GM18517 (cell line): ENCODE data around the gene GNB1L.

ENCODE experiments used
- ATAC-seq: cut with Tn5 transposase; IDR thresholded peaks from one replicate; pipeline ENCODE4 v1.9.1; 2021; ENCODE audit warnings: mild to moderate bottlenecking, moderate library complexity; ENCODE audit not compliant: unreplicated experiment

The GNB1L gene

DNA sequence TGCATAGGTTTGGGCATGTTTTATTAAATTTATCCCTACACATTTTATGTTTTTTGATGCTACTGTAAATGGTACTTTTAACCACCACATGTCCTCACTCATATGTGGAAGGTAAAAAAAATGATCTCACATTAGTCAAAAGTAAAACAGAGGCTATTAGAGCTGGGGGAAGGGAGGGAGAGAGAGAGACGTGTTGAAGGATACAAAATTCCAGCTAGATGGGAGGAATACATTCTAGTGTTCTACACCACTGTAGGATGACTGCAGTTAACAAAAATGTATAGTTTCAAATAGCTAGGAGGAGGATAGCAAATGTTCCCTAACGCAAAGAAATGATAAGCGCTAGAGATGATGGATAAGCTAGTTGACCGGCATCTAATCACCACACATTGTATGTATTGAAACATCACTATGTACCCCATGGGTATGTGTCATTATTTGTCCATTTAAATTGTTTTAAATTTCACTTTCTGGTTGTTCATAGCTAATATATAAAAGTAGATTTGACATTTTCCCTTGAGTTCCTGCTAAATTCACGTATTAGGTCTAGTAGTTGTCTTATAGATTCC lies 9.9 kb upstream of the GNB1L start:
- no peak for ATAC-seq

DNA sequence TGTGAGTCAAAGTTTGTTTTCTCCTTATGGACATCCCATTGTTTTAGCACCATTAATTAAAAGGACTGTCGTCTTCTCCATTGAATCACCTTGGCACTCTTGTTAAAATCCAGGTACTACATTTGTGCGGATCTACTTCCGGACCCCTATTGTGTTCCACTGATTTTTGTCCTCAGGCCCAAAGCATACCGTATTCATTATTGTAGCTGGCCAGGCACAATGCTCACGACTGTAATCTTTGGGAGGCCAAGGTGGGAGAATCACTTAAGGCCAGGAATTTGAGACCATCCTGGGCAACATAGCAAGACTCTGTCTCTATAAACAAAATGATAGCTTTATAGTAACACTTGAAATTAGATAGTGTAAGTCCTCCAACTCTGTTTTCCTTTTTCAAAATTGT lies 8.9 kb upstream of the GNB1L start:
- ATAC-seq = no peak

DNA sequence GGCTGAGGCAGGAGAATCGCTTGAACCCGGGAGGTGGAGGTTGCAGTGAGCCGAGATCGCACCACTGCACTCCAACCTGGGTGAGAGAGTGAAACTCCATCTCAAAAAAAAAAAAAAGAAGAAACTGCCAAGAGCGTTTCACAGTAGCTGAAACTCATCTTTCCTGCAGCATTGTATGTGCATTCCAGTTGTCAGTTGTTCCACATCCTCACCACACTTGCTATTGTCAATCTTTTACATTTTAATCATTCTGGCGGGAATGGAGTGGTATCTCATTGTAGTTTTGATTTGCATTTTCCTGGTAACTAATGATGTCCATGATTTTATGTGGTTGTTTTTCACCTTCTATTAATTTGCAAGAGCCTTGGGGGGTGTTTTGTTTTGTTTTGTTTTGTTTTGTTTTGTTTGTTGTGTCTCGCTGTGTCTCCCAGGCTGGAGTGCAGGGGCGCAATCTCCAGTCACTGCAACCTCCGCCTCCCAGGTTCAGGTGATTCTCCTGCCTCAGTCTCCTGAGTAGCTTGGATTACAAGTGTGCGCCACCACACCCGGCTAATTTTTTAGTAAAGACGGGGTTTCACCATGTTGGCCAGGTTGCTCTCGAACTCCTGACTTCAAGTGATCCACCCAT lies 8.1 kb upstream of the GNB1L start:
- no peak for ATAC-seq

DNA sequence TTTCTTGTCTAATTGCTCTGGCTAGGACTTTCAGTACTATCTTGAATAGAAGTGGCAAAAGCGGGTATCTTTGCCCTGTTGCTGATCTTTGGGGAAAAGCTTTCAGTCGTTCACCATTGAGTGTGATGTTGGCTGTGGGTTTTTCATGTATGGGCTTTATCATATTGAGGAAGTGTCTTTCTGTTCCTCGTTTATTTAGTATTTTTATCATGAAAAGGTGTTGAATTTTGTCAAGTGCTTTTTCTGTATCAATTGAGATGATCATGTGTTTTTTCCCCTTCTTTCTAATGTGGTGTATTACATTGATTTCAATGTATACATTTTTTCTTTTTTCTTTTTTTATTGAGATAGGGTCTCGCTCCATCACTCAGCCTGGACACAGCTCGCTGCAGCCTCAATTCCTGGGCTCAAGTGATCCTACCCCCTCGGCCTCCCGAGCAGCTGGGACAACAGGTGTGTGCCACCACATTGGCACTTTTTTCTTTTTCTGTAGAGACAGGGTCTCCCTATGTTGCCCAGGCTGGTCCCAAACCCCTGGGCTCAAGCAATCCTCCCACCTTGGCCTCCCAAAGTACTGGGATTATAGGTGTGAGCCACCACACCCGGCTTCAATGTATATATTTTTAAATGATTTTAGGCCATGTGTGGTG lies 5.3 kb upstream of the GNB1L start:
- no peak for ATAC-seq

DNA sequence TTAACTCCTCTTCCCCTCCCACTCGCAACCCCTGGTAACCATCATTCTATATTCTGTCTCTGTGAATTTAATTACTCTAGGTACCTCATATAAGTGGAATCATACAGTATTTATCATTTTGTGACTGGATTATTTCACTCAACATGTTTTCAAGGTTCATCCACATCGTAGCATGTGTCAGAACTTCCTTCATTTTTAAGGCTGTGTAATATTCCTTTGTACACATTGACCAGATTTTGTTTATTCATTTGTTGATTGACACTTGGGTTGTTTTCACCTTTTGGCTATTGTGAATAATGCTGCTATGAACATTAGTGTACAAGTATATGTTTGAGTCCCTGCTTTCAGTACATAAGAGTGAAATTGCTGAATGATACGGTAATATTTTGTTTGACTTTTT lies 2.7 kb upstream of the GNB1L start:
- ATAC-seq = no peak

DNA sequence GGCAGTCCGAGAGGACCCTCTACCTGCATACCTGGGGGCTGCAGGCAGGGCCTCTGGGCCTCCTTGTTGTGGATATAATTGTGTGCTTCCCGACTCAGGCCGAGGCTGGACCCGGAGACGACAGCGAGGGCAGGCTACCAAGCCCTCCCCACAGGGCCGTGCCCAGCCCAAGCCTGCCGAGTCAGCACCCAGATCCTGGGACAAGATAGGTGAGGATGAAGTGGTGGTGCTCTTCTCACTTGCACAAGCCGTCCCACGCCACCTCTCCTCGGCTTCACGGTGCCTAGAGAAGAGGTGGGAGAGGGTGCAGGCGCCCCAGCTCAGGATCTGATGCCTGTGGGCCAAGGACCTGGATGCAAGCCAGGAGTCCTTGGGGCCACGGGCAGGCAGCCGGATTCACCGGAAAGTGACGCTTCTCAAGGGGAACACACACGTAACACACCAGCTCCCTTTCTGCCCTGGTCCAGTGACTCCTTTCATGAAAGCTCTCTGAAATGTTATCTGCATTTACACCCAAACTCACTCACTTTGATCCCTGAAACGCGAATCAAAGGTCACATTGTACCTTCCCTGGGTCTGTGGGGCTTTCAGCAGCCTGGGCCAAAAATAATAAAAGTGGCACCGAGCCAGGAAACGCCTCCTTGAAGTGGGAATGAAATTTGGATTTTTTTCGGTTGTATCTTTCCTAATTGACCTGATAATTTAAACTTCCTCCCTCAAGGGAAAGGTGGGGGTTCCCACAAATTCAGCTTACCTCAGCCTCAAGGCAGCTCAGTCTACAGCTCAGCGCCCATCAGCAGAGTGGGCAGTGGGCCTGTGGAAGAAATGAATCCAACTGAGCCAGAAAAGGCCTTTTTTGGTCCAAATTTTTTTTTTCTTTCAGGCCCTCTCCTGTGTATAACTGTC lies 1.1 kb upstream of the GNB1L start:
- ATAC-seq = peak; percentile 21

DNA sequence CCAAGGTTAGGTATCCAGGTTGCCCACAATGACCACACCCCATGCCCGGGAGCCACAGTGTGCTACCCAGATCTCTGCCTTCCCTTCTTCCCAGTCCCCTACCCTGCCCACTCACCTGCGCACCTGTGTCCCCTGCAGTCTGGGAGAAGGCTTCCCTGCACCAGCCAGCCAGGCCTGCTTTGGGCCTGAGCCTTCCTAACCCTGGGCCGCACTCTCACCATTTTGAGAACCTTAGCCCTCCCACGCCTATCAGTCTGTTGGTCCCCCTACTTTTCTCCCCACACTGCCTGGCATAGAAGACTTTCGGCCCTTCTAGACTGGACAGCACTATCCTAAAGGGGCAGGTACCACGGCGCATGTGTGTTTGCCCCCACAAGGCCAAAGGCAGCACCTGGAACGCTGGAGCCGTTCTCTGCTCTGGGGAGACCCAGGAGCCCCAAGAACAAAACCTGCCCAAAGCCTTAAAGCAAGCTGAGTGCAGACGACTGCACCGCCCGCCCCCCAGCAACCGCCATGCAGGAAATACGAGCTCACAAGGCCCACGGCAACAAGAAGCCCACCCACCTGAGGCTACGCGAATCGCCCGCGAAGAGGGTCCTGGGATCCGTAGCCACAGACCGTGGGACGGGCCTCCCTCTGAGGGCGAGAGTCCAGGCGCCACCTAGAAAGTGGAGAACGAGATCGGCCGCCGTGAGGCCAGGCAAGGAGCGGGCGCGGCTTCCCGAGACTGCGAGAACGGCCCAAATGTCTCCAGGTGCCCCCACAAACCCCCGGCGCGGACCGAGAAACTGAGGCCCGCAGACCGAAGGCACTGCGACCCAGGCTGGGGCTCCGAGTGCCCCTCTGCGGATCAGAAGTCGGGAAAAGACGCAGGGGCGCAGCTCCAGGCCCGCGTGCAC lies 546 bp downstream of the GNB1L start:
- ATAC-seq = no peak

DNA sequence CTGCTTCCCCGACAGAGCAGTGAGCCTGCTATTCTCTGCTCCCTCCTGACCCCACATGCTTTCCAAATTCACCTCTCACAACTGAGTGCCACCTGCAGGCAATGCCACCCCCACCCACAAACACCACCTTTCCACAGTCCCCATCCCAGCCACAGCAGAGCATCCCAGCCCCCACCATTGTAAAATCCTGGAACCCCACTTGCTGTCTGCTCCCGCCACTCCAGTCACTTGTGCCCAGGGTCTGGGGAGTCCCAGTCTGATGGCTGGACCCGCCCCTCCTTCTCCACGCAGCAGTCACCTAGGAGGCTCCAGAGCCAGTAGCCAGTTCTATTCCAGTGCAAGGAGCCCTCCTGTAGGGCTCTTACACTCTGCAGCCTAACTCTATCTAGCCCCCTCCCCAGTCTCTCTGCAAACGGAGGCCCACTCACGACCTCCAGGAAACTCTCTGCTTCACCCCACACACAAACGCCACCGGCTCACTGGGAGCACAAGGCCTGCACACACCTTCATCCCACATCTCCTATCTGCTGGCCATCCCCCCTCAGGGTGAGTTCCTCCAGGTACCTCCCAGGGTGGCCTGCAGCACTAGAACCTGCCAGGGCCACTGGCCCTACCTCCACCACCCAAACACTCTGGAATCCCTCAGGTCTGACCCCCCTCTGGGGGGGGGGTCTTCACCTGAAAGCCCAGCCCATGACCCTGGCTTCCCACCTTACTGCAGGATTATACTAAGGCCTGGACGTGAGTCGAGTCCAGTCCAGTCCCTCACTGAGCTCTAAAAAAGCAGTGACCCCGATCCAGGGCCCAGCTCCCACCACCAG lies 1.4 kb downstream of the GNB1L start:
- ATAC-seq = no peak

DNA sequence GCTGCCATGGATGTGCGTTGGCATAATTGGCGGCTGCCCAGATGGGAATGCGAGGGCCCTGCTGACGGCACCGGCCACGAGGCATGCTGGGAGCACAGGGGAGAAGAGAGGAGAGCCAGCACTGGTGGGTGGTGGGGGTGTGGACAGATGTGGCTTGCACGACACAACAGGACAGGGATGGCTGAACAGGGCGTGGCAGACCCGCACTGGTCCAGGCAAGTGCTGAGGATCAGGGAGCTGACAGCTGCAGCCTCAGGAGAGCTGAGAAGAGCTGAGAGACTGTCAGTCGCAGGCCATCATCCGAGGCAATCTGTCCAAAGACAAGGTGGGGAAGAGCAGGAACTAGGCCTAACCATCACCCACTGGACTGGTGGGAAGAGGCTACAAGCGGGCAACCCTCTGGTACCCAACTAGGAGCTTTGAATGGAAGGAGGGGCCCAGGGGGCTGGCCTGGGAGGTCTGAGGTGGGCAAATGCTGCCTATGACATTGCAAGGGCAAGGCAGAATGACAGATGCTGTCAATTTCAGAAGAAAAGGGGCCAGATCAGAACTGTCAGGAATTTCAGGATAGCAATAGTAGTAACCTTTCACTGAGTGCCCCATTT lies 2.4 kb downstream of the GNB1L start:
- no peak for ATAC-seq

DNA sequence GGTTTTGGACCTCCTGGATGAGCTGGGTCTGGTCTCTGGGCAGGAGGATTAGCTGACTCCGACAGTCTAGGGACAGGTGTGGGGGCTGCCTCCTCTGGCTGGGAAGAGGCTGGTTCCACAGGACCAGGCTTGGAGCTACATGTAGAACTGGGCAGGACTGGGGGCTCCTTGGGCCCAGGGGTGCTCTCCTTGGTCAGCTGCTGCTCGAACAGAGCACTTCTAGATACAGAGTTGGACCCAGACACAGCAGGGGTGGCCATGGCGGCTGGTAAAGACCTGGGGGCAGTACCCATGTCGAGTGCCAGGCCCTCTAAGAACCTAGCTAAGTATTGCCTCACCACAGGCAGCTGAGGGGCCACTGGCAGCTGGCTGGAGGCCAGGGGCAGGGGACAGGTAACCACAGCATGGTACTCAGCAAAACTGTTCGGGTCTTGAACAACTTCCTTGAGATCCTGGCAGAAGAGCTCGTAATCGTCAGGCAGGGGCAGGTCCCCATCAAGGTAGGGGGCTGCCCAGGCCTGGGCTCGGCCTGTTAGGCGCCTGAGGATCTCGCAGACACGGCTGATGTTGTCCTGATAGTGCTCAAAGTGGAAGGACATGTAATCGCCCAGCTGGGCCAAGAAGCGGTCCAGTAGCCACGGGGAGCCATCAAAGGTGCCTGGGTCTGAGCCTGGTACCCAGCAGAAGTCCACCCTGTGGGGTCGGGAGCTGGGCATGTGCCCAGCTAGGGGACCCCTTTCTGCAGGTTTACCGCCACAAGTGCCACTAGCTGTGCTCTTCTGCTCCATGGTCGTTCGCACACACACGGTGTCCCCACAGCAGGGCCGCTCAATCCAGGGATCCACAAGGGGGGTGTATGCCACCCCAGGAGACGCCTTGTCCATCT lies 3.1 kb downstream of the GNB1L start:
- no peak for ATAC-seq

DNA sequence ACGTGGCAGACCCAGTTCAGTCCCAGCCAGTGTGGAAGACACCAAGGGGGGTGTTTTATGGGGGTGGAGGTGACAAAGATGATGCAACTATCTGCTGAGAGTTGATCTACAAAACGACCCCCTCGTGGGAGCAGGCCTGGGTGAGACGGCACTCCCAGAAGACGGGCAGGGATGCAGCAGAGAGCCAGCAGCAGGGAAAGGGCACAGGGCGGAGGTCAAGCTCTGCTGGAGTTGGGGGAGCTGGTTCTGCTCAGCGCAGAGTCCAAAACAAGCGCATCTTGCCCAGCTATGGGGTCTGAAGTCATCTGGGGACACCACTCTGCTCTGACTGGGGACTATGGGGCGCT lies 3.9 kb downstream of the GNB1L start:
- no peak for ATAC-seq

DNA sequence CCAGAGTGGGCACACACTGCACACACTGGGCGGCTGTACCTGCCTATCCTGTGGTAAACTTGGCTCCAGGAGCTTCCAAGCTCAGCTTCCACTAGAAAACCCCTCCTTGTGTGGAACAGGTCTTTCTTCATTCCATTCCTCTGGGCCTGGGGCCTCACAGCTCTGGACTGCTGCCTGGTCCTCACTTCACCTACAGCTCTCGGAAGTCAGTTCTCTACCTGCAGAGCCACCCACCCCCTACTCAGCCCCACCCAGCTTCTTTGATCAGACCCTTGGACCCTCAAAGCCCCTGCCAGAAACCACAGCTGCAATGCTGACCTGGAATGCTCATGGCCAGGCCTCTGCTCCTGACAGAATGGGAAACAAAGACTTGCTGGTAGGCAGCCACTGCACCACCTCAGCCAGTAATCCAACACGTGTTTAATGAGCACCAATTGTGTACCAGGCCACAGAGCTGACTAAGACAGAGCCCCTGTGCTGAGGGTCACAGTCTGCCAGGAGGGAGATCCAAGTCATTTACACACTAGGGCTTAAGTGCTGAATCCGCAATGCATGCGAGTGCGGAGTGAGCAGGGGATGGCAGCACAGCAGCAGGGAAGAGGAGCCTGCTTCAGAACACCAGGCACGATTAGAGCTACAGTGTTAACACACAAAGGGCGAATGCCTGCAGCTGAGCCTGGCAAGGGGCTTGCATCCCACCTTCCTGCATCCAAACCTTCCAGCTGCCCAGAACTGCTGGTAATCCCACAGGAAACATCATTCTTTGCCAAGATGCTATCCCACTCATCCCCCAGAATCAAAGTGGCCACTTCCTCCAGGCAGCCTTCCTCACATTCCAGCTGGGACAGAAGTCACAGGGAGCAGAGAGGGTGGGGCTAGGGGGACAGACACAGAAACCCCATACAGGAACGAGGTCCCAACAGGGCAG lies 4.6 kb downstream of the GNB1L start:
- ATAC-seq = no peak

DNA sequence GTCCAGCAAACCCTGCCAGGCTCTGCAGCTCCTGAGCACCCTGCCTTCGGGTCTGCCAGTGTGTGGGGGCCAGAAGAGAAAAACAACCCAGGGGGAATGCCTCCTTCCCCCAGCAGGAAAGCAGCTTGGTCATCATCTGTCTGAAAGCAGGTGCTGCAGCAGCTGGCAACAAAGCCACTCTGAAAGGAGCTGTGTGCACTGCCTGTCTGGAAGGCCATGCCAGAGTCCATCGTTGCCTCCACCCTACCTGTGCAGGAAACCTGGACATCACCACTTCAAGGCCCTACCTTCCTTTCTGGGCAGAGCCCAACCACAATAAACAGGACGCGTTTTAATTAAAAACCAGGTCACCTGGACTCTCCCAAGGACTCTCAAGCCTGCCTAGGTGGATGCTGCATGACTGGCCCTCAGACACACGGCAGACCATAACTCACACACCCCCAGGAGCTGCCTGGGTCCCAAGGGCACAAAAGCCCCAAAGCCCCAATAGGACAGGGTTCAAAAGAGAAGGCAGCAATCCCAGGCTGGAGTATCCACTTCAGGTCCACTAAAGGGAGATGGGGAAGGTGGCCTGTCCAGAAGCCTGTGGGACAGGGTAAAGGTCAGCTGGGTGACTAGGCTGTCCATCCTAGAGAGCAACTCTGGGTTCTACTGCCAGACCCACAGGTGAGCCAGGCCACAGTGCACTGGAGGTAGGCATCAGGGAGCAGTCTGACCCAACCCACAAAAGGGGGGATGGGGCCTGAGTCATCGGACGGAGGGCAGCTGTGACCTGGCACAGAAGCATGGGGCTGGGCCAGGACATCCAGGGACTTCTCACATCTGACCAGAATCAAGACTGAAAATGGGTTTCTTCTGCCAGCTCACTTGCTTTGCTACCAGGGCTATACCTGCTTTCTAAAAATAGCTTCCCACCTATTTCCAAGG lies 6.1 kb downstream of the GNB1L start:
- no peak for ATAC-seq

DNA sequence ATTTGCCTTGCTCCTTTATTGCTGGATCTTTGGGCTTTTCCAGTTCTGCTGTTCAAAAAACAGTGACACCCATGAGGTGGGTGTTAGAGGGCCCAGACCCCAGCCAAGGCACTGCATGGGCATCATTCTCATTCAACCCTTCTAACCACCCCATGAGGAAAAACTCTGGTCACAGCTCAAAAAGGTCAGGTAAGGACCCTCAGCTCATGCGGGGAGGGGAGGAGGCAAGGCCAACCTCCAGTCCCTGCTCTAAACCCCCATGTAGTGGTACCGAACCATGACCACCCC lies 7.4 kb downstream of the GNB1L start:
- ATAC-seq = no peak

DNA sequence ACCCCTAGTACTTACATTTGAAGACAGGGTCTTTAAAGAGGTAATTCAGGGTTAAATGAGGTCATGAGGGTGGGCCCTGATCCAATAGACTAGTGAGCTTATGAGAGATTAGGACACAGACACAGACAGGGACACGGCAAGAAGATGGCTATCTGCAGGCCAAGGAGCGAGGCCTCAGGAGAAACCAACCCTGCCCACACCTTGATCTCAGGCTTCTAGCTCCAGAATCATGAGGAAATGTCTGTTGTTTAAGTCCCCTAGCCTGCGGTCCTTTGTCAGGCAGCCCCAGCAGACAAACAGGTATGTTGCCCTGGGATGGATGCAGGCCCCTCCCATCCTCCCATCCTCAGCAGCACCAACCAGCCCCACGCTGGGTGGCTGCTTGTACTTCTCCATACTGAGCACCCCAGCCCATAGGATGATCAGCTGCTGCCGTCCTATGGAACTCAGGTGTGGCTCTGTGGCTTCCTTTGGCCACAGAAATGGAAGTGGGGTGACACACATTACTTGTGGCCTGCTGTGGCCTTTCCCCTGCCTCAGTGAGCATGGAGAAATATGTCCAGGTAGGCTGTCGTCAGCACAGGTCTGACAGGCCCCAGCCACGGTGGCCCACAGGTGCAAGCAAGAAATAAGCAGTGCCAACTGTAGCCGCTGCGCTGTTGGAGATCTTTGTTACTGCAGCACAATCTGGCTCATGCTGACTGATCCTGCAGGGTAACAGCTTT lies 7.9 kb downstream of the GNB1L start:
- ATAC-seq = no peak
